ENCODE measurements around the gene GLYR1. TPM values are rescaled to one million over a fixed set of nuclear protein-coding genes. Genes with fewer than 3 reads are reported as not detected.

The GLYR1 gene
- total and polyA plus RNA-seq, 9 of the 15 experiments (the other 6 are each of a cell fraction or from before 2014, with no cell fraction given): 6.7 to 99.2 (median 60.2) TPM

DNA sequence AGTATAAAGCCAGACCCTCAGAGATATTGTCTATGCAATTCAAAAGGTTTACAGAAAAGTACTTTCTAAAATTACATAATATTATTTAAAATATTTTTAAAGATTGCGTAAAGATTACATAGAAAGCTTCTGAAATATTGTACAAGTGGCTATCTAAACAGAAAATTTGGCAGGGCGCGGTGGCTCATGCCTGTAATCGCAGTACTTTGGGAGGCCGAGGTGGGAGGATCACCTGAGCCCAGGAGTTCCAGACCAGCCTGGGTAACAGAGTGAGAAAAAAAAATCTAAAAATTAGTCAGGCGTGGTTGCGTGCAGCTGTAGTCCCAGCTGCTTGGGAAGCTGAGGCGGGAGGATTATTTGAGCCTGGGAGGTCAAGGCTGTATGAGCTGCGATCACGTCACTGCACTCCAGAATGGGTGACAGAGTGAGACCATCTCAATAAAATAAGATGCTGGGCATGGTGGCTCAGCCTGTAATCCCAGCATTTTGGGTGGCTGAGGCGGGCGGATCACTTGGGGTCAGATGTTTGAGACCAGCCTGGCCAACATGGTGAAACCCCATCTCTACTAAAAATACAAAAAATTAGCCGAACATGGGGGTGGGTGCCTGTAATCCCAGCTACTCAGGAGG is 18.3 kb upstream of the GLYR1 start:
- Histone ChIP-seq H4K20me1 (replicated peaks; ENCODE audit: control insufficient read depth, insufficient read depth, low read length) (peaks cover 42% of the 10 kb centered on the region), H3K27ac (ENCODE audit: extremely low read depth, low read depth, low read length) (no peak overlapping the region), H3K79me2 (ENCODE audit: control insufficient read depth, insufficient read depth, low read length) (peaks cover 57% of the 10 kb centered on the region), H2AFZ (ENCODE audit: low read depth, low read length) (no peak overlapping the region), H3K27me3 (ENCODE audit: control insufficient read depth in 2 of 2, insufficient read depth in 2 of 2, low read length in 2 of 2) (no peaks in the 10 kb centered on the region), H3K4me2 (ENCODE audit: insufficient read depth, low read length) (no peak overlapping the region), H3K9me3 (replicated peaks; ENCODE audit: control insufficient read depth, insufficient read depth, low read depth, low read length) (no peaks in the 10 kb centered on the region), H3K36me3 (ENCODE audit: control insufficient read depth, insufficient read depth, low read length) (peaks cover 84% of the 10 kb centered on the region), H3K9ac (ENCODE audit: insufficient read depth in 1 of 2, low read depth in 2 of 2, low read length in 2 of 2) (0 out of 4 replicates have a peak overlapping the region, but pooled peaks of 1 of the 2 experiments have one; percentile 45), H3K4me3 (no peak overlapping the region), H3K9me1 (ENCODE audit: control insufficient read depth, insufficient read depth, low read length) (no peaks in the 10 kb centered on the region), H3K4me1 (replicated peaks in 1 of 2; ENCODE audit: control insufficient read depth in 2 of 2, insufficient read depth in 2 of 2, low read length in 2 of 2) (no peaks in the 10 kb centered on the region)
- ChIA-PET POLR2A (interaction anchor here (0.6 to 0.8 kb wide), 2 partner anchors 14 to 56 kb away, joined by 3 read pairs; no protein-coding TSS in a partner anchor), CTCF (ENCODE audit: low intra/inter-chr PET ratio) (no interaction called here)
- intact Hi-C loops (cut with micrococcal nuclease) (no loop called here), in situ Hi-C loops (cut with MboI) (no loop called here)
- ATAC-seq: no peak
- no peak for FAIRE-seq
- BruUV-seq (replicated peaks): no TSS peak
- no peak for DNase-seq (ENCODE audit: extremely low read depth in 1 of 4, low spot score in 3 of 4)
- WGBS (ENCODE audit: insufficient coverage, low coverage, missing lambda C conversion rate): 96% methylated on average over 12 of the region's 13 CpGs
- TF ChIP-seq CEBPG (CRISPR knock-in tag; IDR thresholded peaks at IDR 0.05): no peak
- 0 out of 4 replicates have a peak, but pooled peaks of 1 of the 2 experiments have one; percentile 14 for TF ChIP-seq CEBPG (tag; conservative IDR thresholded peaks at IDR 0.05 in 1 of 2, IDR thresholded peaks at IDR 0.05 in 1 of 2)
- TF ChIP-seq POU5F1 (IDR thresholded peaks at IDR 0.05; ENCODE audit: borderline replicate concordance, low read depth, low read length, partially characterized antibody): no peak
- no peak for TF ChIP-seq LEF1 (IDR thresholded peaks at IDR 0.05)
- no peak for TF ChIP-seq GTF2A2 (tag; IDR thresholded peaks at IDR 0.05)
- no peak for TF ChIP-seq MECOM (CRISPR knock-in tag; IDR thresholded peaks at IDR 0.05)
- TF ChIP-seq CREB1 (IDR thresholded peaks at IDR 0.05): no peak
- no peak for TF ChIP-seq CREB1 (CRISPR knock-in tag; IDR thresholded peaks at IDR 0.05)
- TF ChIP-seq NCOA1 (IDR thresholded peaks at IDR 0.05; ENCODE audit: low read depth): no peak
- TF ChIP-seq MTA2 (IDR thresholded peaks at IDR 0.05; ENCODE audit: low read depth): no peak

Data from K562 (cell line).